ENCODE results near the gene SCPEP1.

The SCPEP1 gene

GRCh38 chr17:56985371-56986162 is 7.6 kb downstream of the SCPEP1 start:
- ChIA-PET CTCF (no interaction called here), POLR2A (no interaction called here)
- no peak for TF ChIP-seq CTCF (IDR thresholded peaks at IDR 0.05; ENCODE audit: insufficient read depth, low read length, missing control alignments)
- H3K4me3 ChIP-seq (ENCODE audit: low read depth, low read length) = no peak overlapping the region
- DNase-seq (ENCODE audit: low read depth, low spot score) = no peak

GRCh38 chr17:56987283-56987834 is 9.4 kb downstream of the SCPEP1 start:
- POLR2A ChIA-PET = no interaction called here
- CTCF ChIA-PET = interaction anchor here (0.9 to 1.0 kb wide), 2 partner anchors 9 to 167 kb away, joined by 3 read pairs; no protein-coding TSS in a partner anchor
- DNase-seq (ENCODE audit: low read depth, low spot score) = no peak
- no peak overlapping the region for H3K4me3 ChIP-seq (ENCODE audit: low read depth, low read length)
- no peak for TF ChIP-seq CTCF (IDR thresholded peaks at IDR 0.05; ENCODE audit: insufficient read depth, low read length, missing control alignments)

- no peak for DNase-seq (ENCODE audit: low read depth, low spot score)
- no peak overlapping the region for H3K4me3 ChIP-seq (ENCODE audit: low read depth, low read length)
- ChIA-PET CTCF (no interaction called here), POLR2A (interaction anchor here (0.7 kb wide), 1 partner anchor 11 kb away, joined by 3 read pairs; no protein-coding TSS in a partner anchor)
- no peak for TF ChIP-seq CTCF (IDR thresholded peaks at IDR 0.05; ENCODE audit: insufficient read depth, low read length, missing control alignments)
These were observed 11.1 kb downstream of the SCPEP1 start for GRCh38 chr17:56988901-56989572.

GRCh38 chr17:56992364-56992763 is 14.4 kb downstream of the SCPEP1 start:
- H3K4me3 ChIP-seq (ENCODE audit: low read depth, low read length) = no peak overlapping the region
- ChIA-PET CTCF (no interaction called here), POLR2A (no interaction called here)
- no peak for DNase-seq (ENCODE audit: low read depth, low spot score)
- TF ChIP-seq CTCF (IDR thresholded peaks at IDR 0.05; ENCODE audit: insufficient read depth, low read length, missing control alignments) = no peak

GRCh38 chr17:56994009-56994792 is 16.3 kb downstream of the SCPEP1 start:
- no peak for TF ChIP-seq CTCF (IDR thresholded peaks at IDR 0.05; ENCODE audit: insufficient read depth, low read length, missing control alignments)
- DNase-seq (ENCODE audit: low read depth, low spot score) = no peak
- CTCF ChIA-PET = interaction anchor here (0.9 kb wide), 1 partner anchor 24 kb away, joined by 4 read pairs; no protein-coding TSS in a partner anchor
- POLR2A ChIA-PET = no interaction called here
- H3K4me3 ChIP-seq (ENCODE audit: low read depth, low read length) = no peak overlapping the region

Data from AG04449 (cell line).